ENCODE results near the gene DENND2A.
"Not testable (repeated sequence)": the region's sequence is repeated elsewhere in the genome, so short reads cannot be mapped to it uniquely, and the experiment has no call there.

The DENND2A gene

DNA sequence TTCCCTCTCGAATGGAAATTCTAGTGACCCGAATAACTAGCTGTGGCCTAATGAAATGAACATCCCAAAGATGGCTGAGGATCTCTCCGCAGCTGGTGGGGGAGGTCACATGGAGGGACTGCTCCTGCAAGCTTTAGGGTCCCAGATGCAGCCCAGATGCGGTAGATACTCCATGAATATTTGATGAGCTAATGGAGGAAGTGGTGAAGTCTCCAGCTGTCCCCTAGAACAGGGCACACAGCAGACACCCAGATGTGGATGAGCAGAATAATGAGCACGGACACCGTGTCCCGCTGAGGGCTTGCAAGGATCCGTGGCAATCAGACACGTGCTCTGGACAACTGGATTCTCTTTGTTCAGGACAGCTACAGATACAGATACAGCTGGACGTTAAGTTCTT, 59.2 kb downstream of the DENND2A start:
- no peak for DNase-seq

DNA sequence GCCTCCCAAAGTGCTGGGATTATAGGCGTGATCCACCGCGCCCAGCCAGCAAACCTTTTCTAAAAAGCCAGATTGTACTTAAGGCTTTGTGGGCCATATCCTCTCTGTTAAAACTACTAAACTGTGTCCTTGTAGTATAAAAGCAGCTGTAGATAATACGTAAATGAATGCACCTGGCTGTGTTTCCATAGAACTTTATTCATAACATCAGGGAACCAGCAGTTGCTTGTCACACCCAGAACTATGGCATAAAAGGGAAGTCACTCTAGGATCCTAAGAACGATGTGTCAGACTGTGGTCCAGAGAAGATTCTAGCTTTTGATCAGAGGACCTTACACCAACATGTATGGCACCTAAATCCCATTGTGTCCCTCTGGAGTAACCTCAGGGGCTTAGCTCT, 63.0 kb downstream of the DENND2A start:
- no peak for DNase-seq

DNA sequence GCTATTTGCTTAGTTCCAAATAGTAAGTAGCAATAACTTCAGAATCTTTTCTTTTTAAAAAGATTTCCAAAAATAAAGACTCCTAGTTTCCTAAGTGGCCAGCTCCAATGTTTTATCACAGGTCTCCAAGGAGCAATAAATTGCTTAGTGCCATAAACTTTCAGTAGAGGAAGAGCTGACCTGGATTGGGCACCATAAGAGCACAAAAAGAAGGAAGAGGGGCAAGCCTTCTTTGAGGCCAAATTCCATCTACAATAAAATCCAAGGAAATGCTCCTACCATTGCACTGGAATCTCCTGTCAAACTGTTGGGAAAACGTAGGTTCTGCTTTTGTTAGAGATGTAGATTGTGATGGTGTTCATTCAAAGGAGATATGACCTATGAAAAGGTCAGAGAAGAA, 64.0 kb downstream of the DENND2A start:
- no peak for DNase-seq

DNA sequence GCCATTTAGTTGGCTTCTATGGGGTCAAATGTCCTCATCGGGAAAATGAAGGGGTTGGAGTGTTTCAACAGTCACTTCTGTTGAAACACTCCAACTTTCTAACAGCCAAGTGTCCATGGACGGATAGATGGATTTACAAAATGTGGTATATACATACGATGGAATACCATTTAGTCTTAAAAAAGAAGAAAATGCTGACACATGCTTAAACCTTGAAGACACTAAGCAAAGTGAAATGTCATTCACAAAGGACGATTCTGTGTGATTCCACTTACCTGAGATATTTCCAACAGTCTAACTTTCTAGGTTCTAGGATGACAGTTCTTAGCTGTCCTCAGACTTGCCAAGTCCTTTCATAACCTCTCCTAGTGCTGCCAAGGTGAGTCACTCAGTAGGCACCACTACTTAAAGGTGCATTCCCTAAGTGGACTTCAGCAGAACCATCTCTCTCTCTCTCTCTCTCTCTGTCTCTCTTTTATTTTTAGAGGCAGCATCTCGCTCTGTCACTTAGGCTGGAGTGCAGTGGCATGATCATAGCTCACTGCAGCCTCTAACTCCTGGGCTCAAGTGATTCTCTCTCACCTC, 69.0 kb downstream of the DENND2A start:
- DNase-seq, result no peak

DNA sequence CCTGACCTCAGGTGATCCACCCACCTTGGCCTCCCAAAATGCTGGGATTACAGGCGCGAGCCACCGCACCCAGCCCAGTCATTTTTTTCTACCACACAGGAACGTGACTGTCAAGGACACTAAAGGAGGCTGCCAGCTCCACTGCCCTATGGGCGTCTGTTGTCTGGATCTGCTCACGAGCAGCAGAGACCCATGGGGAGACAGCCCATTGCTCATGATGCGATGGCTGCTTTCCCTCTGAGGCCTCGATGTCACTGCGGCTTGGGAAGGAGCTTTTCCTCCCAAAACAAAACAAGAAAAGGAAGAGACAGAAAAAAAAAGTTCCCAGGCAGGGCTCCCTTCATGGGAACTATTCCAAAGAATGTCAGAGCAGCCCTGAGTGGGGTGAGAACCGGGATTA, 70.5 kb downstream of the DENND2A start:
- DNase-seq, result no peak

DNA sequence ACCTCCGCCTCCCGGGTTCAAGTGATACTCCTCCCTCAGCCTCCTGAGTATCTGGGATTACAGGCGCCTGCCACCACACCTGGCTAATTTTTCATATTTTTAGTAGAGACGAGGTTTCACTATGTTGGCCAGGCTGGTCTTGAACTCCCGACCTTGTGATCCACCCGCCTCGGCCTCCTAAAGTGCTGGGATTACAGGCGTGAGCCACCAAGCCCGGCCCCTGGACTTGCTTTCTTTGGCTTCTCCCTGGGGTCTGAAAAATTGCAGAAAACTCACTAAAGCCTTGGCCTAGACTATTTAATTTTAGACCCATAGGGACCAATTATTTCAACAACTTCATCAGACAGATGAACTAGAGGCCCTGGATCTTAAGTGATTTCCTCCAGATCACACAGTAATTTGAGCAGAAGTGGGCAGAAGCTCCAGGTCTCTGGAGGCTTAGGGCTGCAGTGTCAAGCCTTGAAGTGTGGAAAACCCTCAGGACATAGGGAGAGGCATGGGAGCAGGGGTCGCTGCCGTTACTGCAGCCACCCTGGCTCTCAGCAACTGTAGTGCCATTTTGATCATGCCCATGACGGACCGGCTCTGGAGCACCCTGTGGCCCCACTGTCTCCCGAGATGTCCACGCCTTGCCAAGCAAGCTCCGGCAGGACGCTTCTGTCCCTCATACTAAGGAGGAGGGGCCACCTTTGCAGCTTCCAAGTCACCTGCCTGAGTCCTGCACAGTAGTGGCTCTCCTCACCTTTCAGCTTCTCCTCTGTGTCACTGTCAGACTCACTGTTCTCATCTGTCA, 72.4 kb downstream of the DENND2A start:
- DNase-seq, result no peak

DNA sequence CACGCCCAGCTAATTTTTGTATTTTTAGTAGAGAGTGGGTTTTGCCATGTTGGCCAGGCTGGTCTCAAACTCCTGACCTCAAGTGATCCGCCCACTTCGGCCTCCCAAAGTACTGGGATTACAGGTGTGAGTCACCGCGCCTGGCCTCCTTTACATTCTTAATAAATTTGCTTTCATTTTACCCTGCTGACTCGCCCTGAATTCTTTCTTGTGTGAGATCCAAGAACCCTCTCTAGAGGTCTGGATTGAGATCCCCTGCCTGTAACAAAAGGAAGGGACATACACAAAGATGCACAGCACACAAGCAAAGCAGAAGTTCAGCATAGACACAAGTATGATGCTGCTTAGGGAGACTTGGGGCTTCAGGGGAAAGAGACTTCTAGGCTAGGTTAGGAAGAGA, 74.4 kb downstream of the DENND2A start:
- not testable (repeated sequence) for DNase-seq

DNA sequence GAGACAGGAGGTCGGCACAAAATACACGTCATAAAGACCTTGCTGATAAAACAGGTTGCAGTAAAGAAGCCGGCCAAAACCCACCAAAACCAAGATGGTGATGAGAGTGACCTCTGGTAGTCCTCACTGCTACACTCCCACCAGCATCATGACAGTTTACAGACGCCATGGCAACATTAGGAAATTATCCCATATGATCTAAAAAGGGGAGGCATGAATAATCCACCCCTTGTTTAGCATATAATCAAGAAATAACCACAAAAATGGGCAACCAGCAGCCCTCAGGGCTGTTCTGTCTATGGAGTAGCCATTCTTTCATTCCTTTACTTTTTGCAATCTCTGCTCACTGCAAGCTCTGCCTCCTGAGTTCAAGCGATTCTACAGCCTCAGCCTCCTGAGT, 74.9 kb downstream of the DENND2A start:
- DNase-seq, result not testable (repeated sequence)

DNA sequence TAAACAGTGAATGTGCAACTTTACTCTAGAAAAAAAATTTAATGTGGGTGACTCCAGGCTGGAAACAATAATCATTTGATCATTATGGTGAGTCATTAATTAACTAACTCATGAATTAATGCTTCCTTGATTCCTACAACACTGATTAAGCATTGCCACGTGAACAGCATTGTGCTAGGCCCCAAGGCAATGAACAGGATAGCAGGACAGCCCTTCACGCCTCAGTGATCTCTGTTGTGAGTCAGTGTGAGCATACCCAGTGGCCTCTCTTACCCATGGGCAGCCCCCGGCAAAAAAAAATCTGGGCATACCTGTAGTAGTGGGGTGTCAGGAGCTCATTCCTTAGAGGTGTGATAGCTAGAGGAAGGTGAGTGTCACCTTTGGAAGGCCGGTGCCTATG, 76.0 kb downstream of the DENND2A start:
- DNase-seq, result no peak

DNA sequence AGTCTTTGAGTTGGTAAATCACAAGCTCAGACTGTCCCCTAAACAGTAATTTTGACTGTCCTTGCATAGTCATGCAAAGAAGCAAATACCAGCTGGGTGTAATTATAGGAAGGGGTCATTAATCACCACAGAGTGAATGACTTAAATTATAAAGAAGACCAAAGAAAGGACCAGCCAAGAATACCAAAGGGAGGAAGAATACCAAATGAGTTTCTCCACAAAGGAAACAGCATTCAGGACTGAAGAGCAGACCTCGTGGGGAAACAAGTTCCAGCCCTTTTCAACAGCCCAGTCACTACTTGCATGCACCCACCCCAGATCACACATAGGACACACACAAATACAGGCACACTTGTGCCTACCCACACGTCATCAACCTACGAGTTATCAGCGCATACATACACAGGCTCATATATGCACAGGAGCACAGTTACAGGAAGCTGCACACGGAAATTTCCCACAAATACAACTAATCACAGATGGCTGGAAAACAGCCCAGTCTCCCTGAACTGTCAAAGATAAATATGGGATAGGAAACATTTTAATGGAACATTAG, 77.6 kb downstream of the DENND2A start:
- no peak for DNase-seq

DNA sequence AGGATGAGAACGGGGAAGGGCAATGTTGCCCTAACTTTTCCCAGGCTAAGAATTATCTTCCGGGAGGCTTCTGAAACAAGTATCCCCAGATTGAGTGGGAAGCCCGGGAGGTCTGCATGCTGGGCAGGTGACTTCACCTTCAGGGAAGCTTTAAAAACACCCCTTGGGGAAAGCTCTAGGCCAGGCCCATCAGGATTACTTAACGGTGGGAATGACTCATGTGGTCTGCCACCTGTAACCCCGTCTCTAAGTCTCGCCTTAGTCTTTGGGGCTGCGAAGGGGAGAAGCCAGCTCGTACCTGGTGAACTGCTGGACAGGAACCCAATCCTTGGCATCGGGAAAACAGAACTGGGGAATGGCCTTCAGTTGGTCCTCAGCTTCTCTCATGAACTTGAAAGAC, 81.2 kb downstream of the DENND2A start:
- no peak for DNase-seq

DNA sequence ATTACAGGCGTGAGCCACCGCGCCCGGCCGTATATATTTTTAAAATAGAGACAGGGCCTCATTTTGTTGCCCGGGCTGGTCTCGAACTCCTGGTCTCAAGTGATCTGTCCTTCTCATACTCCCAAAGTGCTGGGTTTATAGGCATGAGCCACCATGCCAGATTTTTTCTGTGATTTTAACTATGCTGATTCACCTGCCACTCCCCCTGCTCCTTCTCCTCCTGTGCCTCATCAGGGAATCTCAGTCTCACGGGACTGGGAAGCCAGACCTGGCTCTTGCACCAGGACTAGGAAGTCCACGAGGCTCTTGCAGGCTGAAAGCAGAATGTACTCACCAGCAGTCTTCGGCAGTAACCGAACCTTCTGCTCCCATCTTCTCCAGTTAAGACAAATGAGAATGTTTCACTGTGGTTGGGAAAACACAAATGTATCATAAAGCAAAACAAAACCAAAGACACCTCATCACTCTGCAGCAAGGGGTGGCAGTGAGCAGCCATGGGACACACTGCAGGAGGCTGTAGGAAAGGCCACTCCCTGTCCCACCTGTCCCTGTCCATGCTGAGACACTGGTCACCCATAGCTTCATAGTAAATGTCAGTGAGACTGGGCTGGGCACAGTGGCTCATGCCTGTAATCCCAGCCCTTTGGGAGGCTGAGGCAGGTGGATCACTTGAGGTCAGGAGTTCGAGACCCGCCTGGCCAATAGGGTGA, 82.6 kb downstream of the DENND2A start:
- DNase-seq, result no peak

DNA sequence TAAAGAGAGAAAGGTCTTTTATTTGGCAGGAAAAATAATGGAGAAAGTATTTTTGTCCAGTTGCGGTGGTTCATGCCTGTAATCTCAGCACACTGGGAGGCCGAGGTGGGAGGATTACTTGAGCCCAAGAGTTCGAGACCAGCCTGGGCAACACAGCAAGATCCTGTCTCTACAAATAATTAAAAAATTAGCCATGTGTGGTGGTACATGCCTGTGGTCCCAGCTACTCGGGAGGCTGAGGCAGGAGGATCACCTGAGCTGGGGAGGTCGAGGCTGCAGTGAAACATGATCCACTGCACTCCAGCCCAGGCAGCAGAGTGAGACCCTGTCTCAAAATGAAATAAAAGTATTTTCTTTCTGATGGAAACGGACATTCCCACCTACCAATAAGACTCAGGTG, 83.5 kb downstream of the DENND2A start:
- DNase-seq, result no peak

DNA sequence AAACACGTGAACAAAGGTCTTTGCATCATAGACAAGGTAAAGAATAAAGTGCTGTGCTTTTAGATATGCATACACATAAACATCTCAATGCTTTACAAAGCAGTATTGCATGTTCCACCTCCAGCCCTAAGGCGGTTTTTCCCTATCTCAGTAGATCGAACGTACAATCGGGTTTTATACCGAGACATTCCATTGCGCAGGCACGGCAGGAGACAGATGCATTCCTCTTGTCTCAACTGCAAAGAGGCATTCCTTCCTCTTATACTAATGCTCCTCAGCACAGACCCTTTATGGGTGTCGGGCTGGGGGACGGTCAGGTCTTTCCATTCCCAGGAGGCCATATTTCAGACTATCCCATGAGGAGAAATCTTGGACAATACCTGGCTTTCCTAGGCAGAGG, 87.4 kb downstream of the DENND2A start:
- not testable (repeated sequence) for DNase-seq

DNA sequence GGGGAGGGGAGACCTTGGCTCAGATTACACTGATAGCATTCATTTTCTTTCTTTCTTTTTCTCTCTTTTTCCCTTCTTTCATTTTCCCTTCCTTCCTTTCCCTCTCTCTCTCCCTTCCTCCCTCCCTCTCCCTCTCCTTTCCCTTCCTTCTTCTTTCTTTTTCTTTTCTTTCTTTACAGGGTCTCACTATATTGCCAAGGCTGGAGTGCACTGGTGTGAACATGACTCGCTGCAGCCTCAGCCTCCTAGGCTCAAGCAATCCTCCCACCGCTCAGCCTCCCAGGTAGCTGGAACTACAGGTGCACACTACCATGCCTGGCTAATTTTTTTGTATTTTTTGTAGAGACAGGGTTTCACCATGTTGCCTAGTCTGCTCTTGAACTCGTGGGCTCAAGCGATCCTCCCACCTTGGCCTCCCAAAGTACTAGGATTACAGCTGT, 88.4 kb downstream of the DENND2A start:
- no peak for DNase-seq

DNA sequence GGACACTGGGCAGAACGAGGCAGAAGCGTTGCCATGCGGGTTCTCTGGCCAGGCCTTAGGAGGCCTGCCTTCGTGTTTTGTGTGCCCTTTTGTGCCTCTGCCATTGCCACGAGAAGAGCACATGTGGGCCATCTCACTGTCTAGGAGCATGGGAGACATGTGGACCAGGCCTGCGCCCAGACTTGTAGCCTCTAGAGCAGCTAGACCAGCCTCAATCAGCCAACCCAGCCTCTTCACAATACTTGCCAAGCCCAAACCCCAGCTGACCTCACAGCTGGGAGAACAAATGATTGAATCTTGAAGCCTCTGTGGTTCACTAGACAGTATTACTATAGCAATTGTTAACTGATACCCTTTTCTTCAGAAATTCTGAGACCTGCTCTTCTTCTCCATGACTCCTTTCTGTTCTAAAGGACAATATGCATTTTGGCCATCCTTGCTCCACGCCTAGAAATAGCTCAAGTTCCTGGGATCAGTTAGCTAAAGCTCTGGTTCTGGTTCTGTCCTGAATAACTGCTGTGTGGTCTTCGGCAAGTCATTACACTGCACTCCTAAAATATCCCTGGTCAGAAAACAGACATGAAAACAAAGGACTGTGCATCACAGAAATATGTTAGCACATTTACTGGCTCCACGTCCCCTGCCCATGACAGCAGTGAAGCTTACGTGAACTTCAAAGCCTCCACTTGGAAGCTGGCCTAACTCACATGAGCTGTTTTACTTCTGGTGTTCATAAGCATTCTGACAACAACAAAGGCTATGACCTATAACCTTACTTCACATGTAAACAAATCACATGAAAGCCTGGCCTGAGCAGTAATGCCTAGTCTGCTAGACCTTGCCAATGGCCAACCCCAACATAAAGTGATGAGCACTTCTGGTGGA, 89.0 kb downstream of the DENND2A start:
- no peak for DNase-seq

DNA sequence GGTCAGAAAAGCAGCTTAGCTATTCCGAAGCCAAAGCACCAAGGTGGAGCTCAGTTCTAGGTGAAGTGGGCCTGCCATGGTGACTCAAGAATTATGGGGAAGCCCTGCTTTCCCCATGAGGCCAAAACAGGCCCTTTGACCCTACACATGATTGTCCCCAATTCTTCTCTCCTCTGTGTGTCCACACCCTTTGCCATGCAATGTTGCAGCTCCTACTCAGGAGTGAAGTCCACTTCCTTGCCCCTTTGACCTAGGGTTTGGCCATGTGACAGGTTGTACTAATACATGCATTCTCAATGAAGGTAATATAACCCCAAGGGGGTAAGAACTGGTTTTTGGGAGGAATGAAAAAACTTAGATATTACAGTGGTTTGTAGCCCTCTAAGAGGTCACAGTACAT, 93.7 kb downstream of the DENND2A start:
- DNase-seq, result no peak

DNA sequence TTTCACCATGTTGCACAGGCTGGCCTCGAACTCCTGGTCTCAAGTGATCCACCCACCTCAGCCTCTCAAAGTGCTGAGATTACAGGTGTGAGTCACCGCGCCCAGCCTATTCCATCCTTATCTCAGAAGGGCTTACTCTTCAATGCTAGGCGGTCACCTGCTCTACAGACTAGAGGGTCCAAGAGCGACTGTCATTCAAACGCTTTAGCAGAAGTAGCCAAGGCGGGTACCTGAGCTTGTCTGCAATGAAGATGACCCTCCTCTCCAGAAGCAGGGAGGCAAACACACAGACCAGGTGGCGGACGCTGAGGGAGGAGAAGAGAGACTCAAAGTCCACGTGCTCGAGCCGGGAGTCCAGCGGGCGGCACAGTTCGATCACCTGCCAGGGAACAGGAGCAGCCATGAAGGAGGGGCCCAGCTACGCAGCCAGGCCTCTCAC, 96.2 kb downstream of the DENND2A start:
- no peak for DNase-seq

DNA sequence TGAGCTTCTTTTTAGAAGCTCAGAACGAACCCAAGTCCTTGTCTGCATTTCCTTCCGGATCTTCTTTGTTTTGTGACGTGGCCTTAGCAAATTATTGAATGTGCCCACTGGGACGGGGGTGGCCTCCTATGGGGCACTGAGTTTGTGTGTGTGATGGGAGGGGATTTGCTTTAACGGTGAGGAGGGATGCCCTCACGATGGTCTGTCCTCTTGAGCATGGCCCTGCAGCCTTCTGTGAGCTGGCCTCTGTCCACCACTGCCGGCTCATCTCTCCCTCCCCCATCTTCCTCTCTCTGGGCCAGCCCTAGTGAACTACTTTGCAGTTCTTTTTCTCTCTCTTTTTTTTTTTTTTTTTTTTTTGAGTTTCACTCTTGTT, 98.4 kb downstream of the DENND2A start:
- DNase-seq, result no peak

DNA sequence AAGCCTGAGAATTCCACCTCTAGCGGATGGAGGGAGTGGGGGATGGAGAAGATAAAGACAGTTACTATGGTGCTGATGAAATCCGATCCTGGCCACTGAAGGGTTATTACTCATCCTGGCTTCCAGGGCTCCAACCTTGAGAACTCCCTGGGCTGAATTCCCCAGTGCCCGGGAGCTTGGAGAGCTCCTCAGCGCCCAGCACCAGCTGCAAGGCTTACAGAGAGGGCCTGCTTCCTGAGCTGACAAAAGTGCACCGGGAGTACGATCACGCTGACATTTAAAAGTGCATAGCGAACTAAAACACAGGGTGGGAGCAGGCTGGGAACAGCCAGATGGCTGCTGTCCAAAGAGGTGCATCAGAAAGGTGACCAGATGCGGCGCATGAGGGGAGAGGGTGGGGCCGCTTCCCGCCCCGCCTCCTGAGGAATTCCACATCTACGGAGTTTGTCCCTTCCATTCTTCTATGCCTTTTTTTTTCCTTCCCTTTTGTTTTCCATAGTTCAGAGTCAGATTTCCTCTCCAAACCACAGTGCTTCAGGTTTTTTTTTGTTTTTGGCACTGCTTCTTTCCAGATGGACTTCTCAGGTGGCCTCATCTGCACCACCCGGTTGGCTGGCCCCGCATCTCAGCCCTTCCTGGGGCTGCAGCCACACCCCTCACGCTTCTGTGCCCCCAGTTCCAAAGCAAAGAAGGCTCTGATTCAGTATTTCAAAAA, 98.9 kb downstream of the DENND2A start:
- DNase-seq, result no peak

DNA sequence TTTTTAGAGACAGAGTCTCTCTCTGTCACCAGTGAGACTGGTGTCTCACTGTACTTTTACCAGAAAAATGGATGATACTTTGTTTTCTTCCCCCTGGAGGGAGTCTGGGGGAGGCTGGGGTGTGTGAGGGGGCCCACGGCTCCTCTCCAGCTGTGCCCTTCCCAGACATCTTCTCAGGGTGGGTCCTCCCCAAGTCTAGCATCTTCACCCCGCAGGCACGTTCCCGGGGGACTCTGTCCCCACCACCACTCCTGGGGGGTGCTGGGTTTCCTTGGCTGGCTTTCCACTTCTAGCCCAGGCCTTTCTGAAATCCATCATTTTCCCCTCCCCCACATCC, 99.5 kb downstream of the DENND2A start:
- no peak for DNase-seq

DNA sequence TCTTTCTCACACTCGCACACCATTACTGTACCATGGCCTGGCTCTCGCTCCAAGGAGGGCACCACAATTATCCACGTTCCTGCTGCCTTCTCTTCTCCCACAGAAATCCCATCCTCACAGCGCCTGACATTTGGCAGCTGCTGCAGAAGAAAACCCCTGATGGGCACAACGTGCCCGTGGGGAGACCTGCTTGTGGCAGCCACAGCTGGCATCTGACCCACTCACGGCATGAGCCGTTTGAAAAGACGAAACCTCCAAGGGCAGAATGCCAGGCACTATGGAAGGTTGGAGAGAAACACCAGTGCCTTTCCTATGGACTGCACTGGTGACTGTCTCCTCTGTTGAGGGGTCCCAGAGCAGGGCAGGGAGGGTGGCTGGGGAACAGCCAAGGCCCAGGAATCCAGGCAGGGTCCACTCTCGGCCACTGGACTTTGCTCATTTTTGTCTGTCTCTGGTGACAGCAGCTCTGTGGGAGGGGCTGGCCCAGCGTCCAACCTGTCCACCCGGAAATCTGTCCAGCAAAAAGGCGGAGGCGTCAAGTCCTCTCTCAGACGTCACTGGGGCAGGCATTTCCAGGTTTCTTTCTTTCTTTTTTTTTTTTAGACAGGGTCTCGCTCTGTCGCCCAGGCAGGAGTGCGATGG, 100.4 kb downstream of the DENND2A start:
- no peak for DNase-seq

Measured in hematopoietic multipotent progenitor cell treated with erythropoietin and hydrocortisone succinate and interleukin-3 and kit ligand, for 6 days (in vitro differentiated cells).